PC-9 (cell line): ENCODE measurements around the gene S100A16. TPM values are rescaled to one million over a fixed set of nuclear protein-coding genes. Genes with fewer than 3 reads are reported as not detected.
"Not testable (repeated sequence)": the region's sequence is repeated elsewhere in the genome, so short reads cannot be mapped to it uniquely, and the experiment has no call there.

Source experiments
- BruUV-seq: library from RNA; stranded (reverse); fragments of 400-500 nt; replicated peaks from 2 replicates; lab custom pipeline; 2021; lab: Mats Ljungman, UMichigan
- CTCF ChIA-PET: fragments of 300-600 bp; sonication (Branson Sonifier 250); formaldehyde crosslinking; loops from one replicate; lab custom pipeline; 2022; ENCODE audit warnings: antibody characterized with exemption; lab: Charles Lee
- POLR2A ChIA-PET: fragments of 300-600 bp; sonication (Branson Sonifier 250); formaldehyde crosslinking; loops from one replicate; lab custom pipeline; 2022; ENCODE audit warnings: antibody characterized with exemption; ENCODE audit not compliant: unreplicated experiment; lab: Charles Lee
- DNase-seq, 2 experiments: peaks; one replicate each; pipeline versions ENCODE4 v3.0.0 to v3.0.0-alpha.2; 2015 to 2022; ENCODE audit warnings: mixed read lengths in 1 of 2
- H2AFZ ChIP-seq: fragments of 200-600 bp; sonication (generic); 2 replicates; pipeline ENCODE4 v1.8.1; 2017; ENCODE audit warnings: antibody characterized with exemption
- H3F3A ChIP-seq: fragments of 200-600 bp; sonication (generic); 2 replicates; pipeline ENCODE4 v1.8.1; 2017; ENCODE audit warnings: antibody characterized with exemption, mild to moderate bottlenecking, low read depth; ENCODE audit not compliant: insufficient read depth
- H3K27ac ChIP-seq: fragments of 200-600 bp; sonication (generic); 2 replicates; pipeline ENCODE4 v1.6.1; 2016; ENCODE audit warnings: mixed run types
- H3K27me3 ChIP-seq: fragments of 200-600 bp; sonication (generic); 2 replicates; pipeline ENCODE4 v1.6.1; 2016; ENCODE audit warnings: low read depth, mixed run types; ENCODE audit not compliant: insufficient read depth
- H3K36me3 ChIP-seq: fragments of 200-600 bp; sonication (generic); 2 replicates; pipeline ENCODE4 v1.6.1; 2016; ENCODE audit warnings: low read depth, mixed run types
- H3K4me1 ChIP-seq: fragments of 200-600 bp; sonication (generic); replicated peaks from 2 replicates; pipeline ENCODE4 v1.6.1; 2016; ENCODE audit warnings: mixed run types; ENCODE audit not compliant: insufficient read depth
- H3K4me2 ChIP-seq: fragments of 200-600 bp; sonication (generic); 2 replicates; pipeline ENCODE4 v1.6.1; 2017; ENCODE audit warnings: mixed run types
- H3K4me3 ChIP-seq: fragments of 200-600 bp; sonication (generic); 2 replicates; pipeline ENCODE4 v1.6.1; 2016; ENCODE audit warnings: mixed run types
- H3K79me2 ChIP-seq: fragments of 200-600 bp; sonication (generic); 2 replicates; pipeline ENCODE4 v1.6.1; 2017; ENCODE audit warnings: low read depth, mixed run types
- H3K9me2 ChIP-seq: fragments of 200-600 bp; sonication (generic); 2 replicates; pipeline ENCODE4 v1.8.1; 2017; ENCODE audit warnings: mild to moderate bottlenecking; ENCODE audit not compliant: insufficient read depth
- H3K9me3 ChIP-seq: fragments of 200-600 bp; sonication (generic); 2 replicates; pipeline ENCODE4 v1.8.1; 2016; ENCODE audit warnings: low read depth; ENCODE audit not compliant: insufficient read depth
- H4K20me1 ChIP-seq: fragments of 200-600 bp; sonication (generic); 2 replicates; pipeline ENCODE4 v1.8.1; 2017; ENCODE audit not compliant: insufficient read depth
- CTCF ChIP-seq: fragments of 200-600 bp; sonication (generic); conservative IDR thresholded peaks from 2 replicates; pipeline ENCODE4 v1.6.1; 2017; ENCODE audit warnings: mixed run types, antibody characterized with exemption, mild to moderate bottlenecking, moderate library complexity
- EZH2 ChIP-seq: fragments of 200-600 bp; sonication (generic); IDR thresholded peaks from 2 replicates; pipeline ENCODE4 v1.8.0; 2017; ENCODE audit warnings: antibody characterized with exemption, low read depth
- intact Hi-C: fragments of 100-400 bp; cut with micrococcal nuclease; formaldehyde crosslinking; loops from one replicate; pipeline ENCODE4 v1.10.0; 2022; ENCODE audit not compliant: unreplicated experiment
- total RNA-seq: library from RNA; stranded (reverse); gene quantifications from 2 replicates; pipeline ENCODE4 v1.2.3, GENCODE V29; 2021

Gene S100A16
- total RNA-seq, 1 experiment from 2014 or later: 276 TPM

- no TSS peak for BruUV-seq
- intact Hi-C loops: no loop called here
- H3K4me2 ChIP-seq: no peak overlapping the region
- no peak for TF ChIP-seq CTCF
- TF ChIP-seq EZH2: no peak
- no peaks in the 10 kb centered on the region for H3K27me3 ChIP-seq
- H3K27ac ChIP-seq: no peak overlapping the region
- no peaks in the 10 kb centered on the region for H4K20me1 ChIP-seq
- H3K36me3 ChIP-seq: no peaks in the 10 kb centered on the region
- ChIA-PET POLR2A (interaction anchor here (0.6 to 1.1 kb wide), 2 partner anchors 29 to 63 kb away, joined by 3 to 7 read pairs; no protein-coding TSS in a partner anchor), CTCF (interaction anchor here (0.6 kb wide), 1 partner anchor 97 kb away, joined by 5 read pairs; no protein-coding TSS in a partner anchor)
- no peaks in the 10 kb centered on the region for H3K9me3 ChIP-seq
- no peak overlapping the region for H2AFZ ChIP-seq
- DNase-seq: no peak
- no peak overlapping the region for H3K4me3 ChIP-seq
- H3K9me2 ChIP-seq: no peaks in the 10 kb centered on the region
- no peaks in the 10 kb centered on the region for H3K79me2 ChIP-seq
- peaks cover 9% of the 10 kb centered on the region; the same call in 1 of the 2 replicates for H3F3A ChIP-seq
- peaks cover 6% of the 10 kb centered on the region for H3K4me1 ChIP-seq
Observed at GRCh38 chr1:153578490-153578889, 34.4 kb downstream of the S100A16 start.

GRCh38 chr1:153577624-153578051, 35.3 kb downstream of the S100A16 start:
- CTCF ChIA-PET: interaction anchor here (1.2 kb wide), 1 partner anchor 50 kb away, joined by 11 read pairs; the partner anchor contains the start of gene S100A13
- H3K27me3 ChIP-seq: no peaks in the 10 kb centered on the region
- no peaks in the 10 kb centered on the region for H3K9me3 ChIP-seq
- H3K4me2 ChIP-seq: no peak overlapping the region
- no peaks in the 10 kb centered on the region for H3K36me3 ChIP-seq
- POLR2A ChIA-PET: interaction anchor here (0.6 to 1.1 kb wide), 4 partner anchors 11 to 1279 kb away, joined by 3 to 15 read pairs (median 6); partner anchors contain the start of gene S100A13
- no peak overlapping the region for H3K27ac ChIP-seq
- H3K4me3 ChIP-seq: no peak overlapping the region
- BruUV-seq: no TSS peak
- intact Hi-C loops: no loop called here
- H3K4me1 ChIP-seq: peaks cover 14% of the 10 kb centered on the region
- no peaks in the 10 kb centered on the region for H3K79me2 ChIP-seq
- no peaks in the 10 kb centered on the region for H3K9me2 ChIP-seq
- peaks cover 18% of the 10 kb centered on the region; the same call in 1 of the 2 replicates for H3F3A ChIP-seq
- H2AFZ ChIP-seq: no peak overlapping the region
- TF ChIP-seq CTCF (no peak), EZH2 (no peak)
- no peaks in the 10 kb centered on the region for H4K20me1 ChIP-seq
- DNase-seq: no peak

DNA sequence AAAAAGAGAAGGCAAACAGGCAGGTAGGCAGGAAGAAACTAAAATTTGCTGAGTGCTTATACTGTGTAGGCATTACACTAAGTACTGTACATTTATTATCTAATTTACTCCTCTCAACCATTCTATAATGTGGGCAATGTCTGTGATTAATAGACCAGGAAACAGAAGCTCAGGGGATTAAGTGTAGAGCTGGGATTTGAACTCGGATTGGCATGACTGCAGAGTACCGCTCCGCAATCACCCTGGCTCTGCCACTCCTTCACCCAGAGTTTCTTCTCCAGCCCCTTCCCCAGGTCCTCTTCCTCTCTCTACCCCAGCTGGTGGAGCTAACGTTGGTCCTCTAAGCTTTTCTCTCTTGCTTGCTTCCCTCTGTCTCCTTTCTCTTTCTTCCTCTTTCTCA, 35.8 kb downstream of the S100A16 start:
- no peak overlapping the region for H3K4me2 ChIP-seq
- no peaks in the 10 kb centered on the region for H4K20me1 ChIP-seq

GRCh38 chr1:153575497-153575896, 37.4 kb downstream of the S100A16 start:
- BruUV-seq, H3K27ac ChIP-seq, CTCF ChIA-PET, H2AFZ ChIP-seq, H3K27me3 ChIP-seq, H3K36me3 ChIP-seq, DNase-seq, H3K79me2 ChIP-seq, POLR2A ChIA-PET, H3K4me3 ChIP-seq, H3K9me3 ChIP-seq, H3K9me2 ChIP-seq, H3K4me2 ChIP-seq, intact Hi-C loops, H4K20me1 ChIP-seq: not testable (repeated sequence)
- Histone ChIP-seq H3K4me1 (peaks cover 16% of the 10 kb centered on the region), H3F3A (peaks cover 18% of the 10 kb centered on the region; the same call in 1 of the 2 replicates)

More for the DNA sequence above, 35.8 kb downstream of the S100A16 start:
- ChIA-PET CTCF (interaction anchor here (1.2 kb wide), 1 partner anchor 50 kb away, joined by 11 read pairs; the partner anchor contains the start of gene S100A13), POLR2A (interaction anchor here (0.6 to 0.8 kb wide), 2 partner anchors 10 to 346 kb away, joined by 4 to 12 read pairs; partner anchors contain the start of gene GATAD2B)
- no peak overlapping the region for H3K27ac ChIP-seq
- peaks cover 16% of the 10 kb centered on the region for H3K4me1 ChIP-seq
- peaks cover 18% of the 10 kb centered on the region; the same call in 1 of the 2 replicates for H3F3A ChIP-seq
- no peak for TF ChIP-seq EZH2
- TF ChIP-seq CTCF: no peak
- BruUV-seq: no TSS peak
- no peaks in the 10 kb centered on the region for H3K9me3 ChIP-seq
- no peak overlapping the region for H2AFZ ChIP-seq
- no peaks in the 10 kb centered on the region for H3K9me2 ChIP-seq
- H3K4me3 ChIP-seq: no peak overlapping the region
- H3K27me3 ChIP-seq: no peaks in the 10 kb centered on the region
- H3K36me3 ChIP-seq: no peaks in the 10 kb centered on the region
- intact Hi-C loops: no loop called here
- no peaks in the 10 kb centered on the region for H3K79me2 ChIP-seq
- DNase-seq: no peak

GRCh38 chr1:153575081-153575491, 37.9 kb downstream of the S100A16 start:
- peaks cover 18% of the 10 kb centered on the region; the same call in 1 of the 2 replicates for H3F3A ChIP-seq
- BruUV-seq, H3K9me3 ChIP-seq, H3K4me2 ChIP-seq, H3K9me2 ChIP-seq, CTCF ChIA-PET, H3K4me3 ChIP-seq, POLR2A ChIA-PET, H3K27me3 ChIP-seq, H4K20me1 ChIP-seq, intact Hi-C loops, H3K79me2 ChIP-seq, H2AFZ ChIP-seq, H3K27ac ChIP-seq, H3K36me3 ChIP-seq, DNase-seq: not testable (repeated sequence)
- H3K4me1 ChIP-seq: peaks cover 16% of the 10 kb centered on the region
